Kidney tubule cell (primary cell): ENCODE results near the gene HPN.
"Not testable (repeated sequence)": the region's sequence is repeated elsewhere in the genome, so short reads cannot be mapped to it uniquely, and the experiment has no call there.

ENCODE experiments used
- DNase-seq: peaks from one replicate; pipeline ENCODE4 v3.0.0-alpha.2; 2018; ENCODE audit warnings: low spot score

HPN gene

GRCh38 chr19:35042954-35043604 lies 1.6 kb downstream of the HPN start:
- no peak for DNase-seq

GRCh38 chr19:35043906-35044305 lies 2.4 kb downstream of the HPN start:
- peak; percentile 25 for DNase-seq

- DNase-seq: peak; percentile 56
Measured at GRCh38 chr19:35044317-35045117, 3.0 kb downstream of the HPN start.

- no peak for DNase-seq
Measured at GRCh38 chr19:35045667-35046300, 4.3 kb downstream of the HPN start.

- no peak for DNase-seq
Measured at GRCh38 chr19:35046461-35046860, 4.9 kb downstream of the HPN start.

GRCh38 chr19:35048911-35049411 lies 7.4 kb downstream of the HPN start:
- DNase-seq: no peak

- DNase-seq: no peak
Measured at GRCh38 chr19:35049456-35049855, 7.9 kb downstream of the HPN start.

- DNase-seq: not testable (repeated sequence)
Measured at GRCh38 chr19:35050662-35051061, 9.1 kb downstream of the HPN start.

GRCh38 chr19:35051268-35051667 lies 9.7 kb downstream of the HPN start:
- DNase-seq: not testable (repeated sequence)

- no peak for DNase-seq
Measured at GRCh38 chr19:35051796-35052195, 10.3 kb downstream of the HPN start.

- DNase-seq: no peak
Measured at GRCh38 chr19:35052599-35053190, 11.2 kb downstream of the HPN start.

GRCh38 chr19:35053667-35054293 lies 12.3 kb downstream of the HPN start:
- no peak for DNase-seq

- DNase-seq: no peak
Measured at GRCh38 chr19:35054626-35055025, 13.1 kb downstream of the HPN start.

GRCh38 chr19:35055715-35056179 lies 14.2 kb downstream of the HPN start:
- no peak for DNase-seq

GRCh38 chr19:35056513-35057063 lies 15.1 kb downstream of the HPN start:
- DNase-seq: no peak

GRCh38 chr19:35058370-35058769 lies 16.8 kb downstream of the HPN start:
- no peak for DNase-seq

- no peak for DNase-seq
Measured at GRCh38 chr19:35059006-35059798, 17.7 kb downstream of the HPN start.

GRCh38 chr19:35059799-35060091 lies 18.2 kb downstream of the HPN start:
- no peak for DNase-seq

- DNase-seq: no peak
Measured at GRCh38 chr19:35060160-35060855, 18.8 kb downstream of the HPN start.
